Activated B cell treated with CpG ODN at 0.5 μM for 24 hours (primary cell): ENCODE data around the gene PTPN5. TPM values are rescaled to one million over a fixed set of nuclear protein-coding genes. Genes with fewer than 3 reads are reported as not detected.

ENCODE experiments used
- ATAC-seq: fragments of 200-7000 bp; cut with Tn5 transposase; one replicate; pipeline ENCODE4 v1.10.0; 2021; ENCODE audit warnings: low read depth, mild to moderate bottlenecking, moderate library complexity
- CTCF ChIA-PET: fragments of 350-600 bp; sonication (Branson Sonifier 250); formaldehyde crosslinking; loops from one replicate; lab custom pipeline; 2021; ENCODE audit warnings: antibody characterized with exemption; lab: Charles Lee
- POLR2A ChIA-PET: fragments of 350-600 bp; sonication (Branson Sonifier 250); formaldehyde crosslinking; loops from one replicate; lab custom pipeline; 2021; ENCODE audit warnings: antibody characterized with exemption; lab: Charles Lee
- DNase-seq: peaks from one replicate; pipeline ENCODE4 v3.0.0; 2022
- H3K27ac Mint-ChIP-seq: one replicate; pipeline ENCODE4 v1.8.0; 2020; ENCODE audit warnings: mixed read lengths
- H3K27me3 Mint-ChIP-seq: one replicate; pipeline ENCODE4 v1.8.0; 2021; ENCODE audit warnings: mixed read lengths
- H3K36me3 Mint-ChIP-seq: one replicate; pipeline ENCODE4 v1.8.0; 2021; ENCODE audit warnings: low read depth, mixed read lengths
- H3K4me1 Mint-ChIP-seq: one replicate; pipeline ENCODE4 v1.8.0; 2021; ENCODE audit warnings: mixed read lengths
- H3K4me3 Mint-ChIP-seq: one replicate; pipeline ENCODE4 v1.8.0; 2020; ENCODE audit warnings: mild to moderate bottlenecking, mixed read lengths
- H3K9me3 Mint-ChIP-seq: one replicate; pipeline ENCODE4 v1.8.0; 2020; ENCODE audit warnings: mixed read lengths
- CTCF ChIP-seq: fragments of 200-600 bp; IDR thresholded peaks from one replicate; pipeline ENCODE4 v1.8.0; 2022; ENCODE audit warnings: antibody characterized with exemption, mild to moderate bottlenecking
- intact Hi-C: fragments of 100-400 bp; cut with micrococcal nuclease; formaldehyde crosslinking; loops from one replicate; pipeline ENCODE4 v1.15.1; 2024
- total RNA-seq: library from RNA; stranded (reverse); gene quantifications from 2 replicates; pipeline ENCODE4 v1.2.3, GENCODE V29; 2022

Gene PTPN5
- total RNA-seq, 1 donor from 2014 or later = not detected

- Mint-ChIP-seq H3K4me3 (no peak overlapping the region), H3K9me3 (no peaks in the 10 kb centered on the region), H3K27ac (no peak overlapping the region), H3K36me3 (no peaks in the 10 kb centered on the region), H3K4me1 (no peaks in the 10 kb centered on the region), H3K27me3 (peaks cover 18% of the 10 kb centered on the region)
- intact Hi-C loops = loop anchor here (1.0 kb wide), 1 partner anchor 687 kb away; no protein-coding TSS in a partner anchor
- TF ChIP-seq CTCF = no peak
- DNase-seq (no peak), ATAC-seq (no peak)
- POLR2A ChIA-PET = no interaction called here
- CTCF ChIA-PET = interaction anchor here (0.7 to 2.6 kb wide), 2 partner anchors 71 to 687 kb away, joined by 4 to 7 read pairs; no protein-coding TSS in a partner anchor
Measured at GRCh38 chr11:18802381-18803257, 11.0 kb upstream of the PTPN5 start.

GRCh38 chr11:18798799-18799469 is 7.3 kb upstream of the PTPN5 start:
- CTCF ChIA-PET = interaction anchor here (1.4 kb wide), 1 partner anchor 683 kb away, joined by 3 read pairs; no protein-coding TSS in a partner anchor
- H3K36me3 Mint-ChIP-seq = no peaks in the 10 kb centered on the region
- ATAC-seq (no peak), DNase-seq (no peak)
- peaks cover 19% of the 10 kb centered on the region for H3K27me3 Mint-ChIP-seq
- POLR2A ChIA-PET = no interaction called here
- H3K27ac Mint-ChIP-seq = no peak overlapping the region
- no peaks in the 10 kb centered on the region for H3K9me3 Mint-ChIP-seq
- H3K4me3 Mint-ChIP-seq = no peak overlapping the region
- TF ChIP-seq CTCF = no peak
- no peaks in the 10 kb centered on the region for H3K4me1 Mint-ChIP-seq
- intact Hi-C loops = no loop called here

GRCh38 chr11:18794956-18795355 is 3.4 kb upstream of the PTPN5 start:
- CTCF ChIA-PET = no interaction called here
- Mint-ChIP-seq H3K9me3 (no peaks in the 10 kb centered on the region), H3K27me3 (peaks cover 35% of the 10 kb centered on the region), H3K36me3 (no peaks in the 10 kb centered on the region), H3K4me1 (no peaks in the 10 kb centered on the region), H3K27ac (no peak overlapping the region), H3K4me3 (no peak overlapping the region)
- ATAC-seq = no peak
- no peak for TF ChIP-seq CTCF
- POLR2A ChIA-PET = no interaction called here
- no peak for DNase-seq
- intact Hi-C loops = no loop called here

- ATAC-seq (no peak), DNase-seq (no peak)
- Mint-ChIP-seq H3K36me3 (no peaks in the 10 kb centered on the region), H3K27ac (no peak overlapping the region), H3K4me3 (no peak overlapping the region), H3K9me3 (no peaks in the 10 kb centered on the region), H3K27me3 (peaks cover 32% of the 10 kb centered on the region), H3K4me1 (no peaks in the 10 kb centered on the region)
- intact Hi-C loops = no loop called here
- TF ChIP-seq CTCF = no peak
- CTCF ChIA-PET = no interaction called here
- POLR2A ChIA-PET = no interaction called here
Measured at GRCh38 chr11:18792827-18793226, 1.2 kb upstream of the PTPN5 start.

GRCh38 chr11:18791969-18792628 is 501 bp upstream of the PTPN5 start:
- H3K4me3 Mint-ChIP-seq = no peak overlapping the region
- no peaks in the 10 kb centered on the region for H3K9me3 Mint-ChIP-seq
- no peaks in the 10 kb centered on the region for H3K36me3 Mint-ChIP-seq
- no peak for TF ChIP-seq CTCF
- H3K4me1 Mint-ChIP-seq = no peaks in the 10 kb centered on the region
- H3K27ac Mint-ChIP-seq = no peak overlapping the region
- ATAC-seq (no peak), DNase-seq (no peak)
- intact Hi-C loops = no loop called here
- ChIA-PET POLR2A (no interaction called here), CTCF (no interaction called here)
- peaks cover 31% of the 10 kb centered on the region for H3K27me3 Mint-ChIP-seq
